DMS 273 (cell line): ENCODE data around the gene IGSF8.

Experiments used
- DNase-seq: peaks from one replicate; lab custom pipeline; 2025; ENCODE audit not compliant: unreplicated experiment; lab: John Stamatoyannopoulos, UW

IGSF8 gene, protein sequence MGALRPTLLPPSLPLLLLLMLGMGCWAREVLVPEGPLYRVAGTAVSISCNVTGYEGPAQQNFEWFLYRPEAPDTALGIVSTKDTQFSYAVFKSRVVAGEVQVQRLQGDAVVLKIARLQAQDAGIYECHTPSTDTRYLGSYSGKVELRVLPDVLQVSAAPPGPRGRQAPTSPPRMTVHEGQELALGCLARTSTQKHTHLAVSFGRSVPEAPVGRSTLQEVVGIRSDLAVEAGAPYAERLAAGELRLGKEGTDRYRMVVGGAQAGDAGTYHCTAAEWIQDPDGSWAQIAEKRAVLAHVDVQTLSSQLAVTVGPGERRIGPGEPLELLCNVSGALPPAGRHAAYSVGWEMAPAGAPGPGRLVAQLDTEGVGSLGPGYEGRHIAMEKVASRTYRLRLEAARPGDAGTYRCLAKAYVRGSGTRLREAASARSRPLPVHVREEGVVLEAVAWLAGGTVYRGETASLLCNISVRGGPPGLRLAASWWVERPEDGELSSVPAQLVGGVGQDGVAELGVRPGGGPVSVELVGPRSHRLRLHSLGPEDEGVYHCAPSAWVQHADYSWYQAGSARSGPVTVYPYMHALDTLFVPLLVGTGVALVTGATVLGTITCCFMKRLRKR

DNA sequence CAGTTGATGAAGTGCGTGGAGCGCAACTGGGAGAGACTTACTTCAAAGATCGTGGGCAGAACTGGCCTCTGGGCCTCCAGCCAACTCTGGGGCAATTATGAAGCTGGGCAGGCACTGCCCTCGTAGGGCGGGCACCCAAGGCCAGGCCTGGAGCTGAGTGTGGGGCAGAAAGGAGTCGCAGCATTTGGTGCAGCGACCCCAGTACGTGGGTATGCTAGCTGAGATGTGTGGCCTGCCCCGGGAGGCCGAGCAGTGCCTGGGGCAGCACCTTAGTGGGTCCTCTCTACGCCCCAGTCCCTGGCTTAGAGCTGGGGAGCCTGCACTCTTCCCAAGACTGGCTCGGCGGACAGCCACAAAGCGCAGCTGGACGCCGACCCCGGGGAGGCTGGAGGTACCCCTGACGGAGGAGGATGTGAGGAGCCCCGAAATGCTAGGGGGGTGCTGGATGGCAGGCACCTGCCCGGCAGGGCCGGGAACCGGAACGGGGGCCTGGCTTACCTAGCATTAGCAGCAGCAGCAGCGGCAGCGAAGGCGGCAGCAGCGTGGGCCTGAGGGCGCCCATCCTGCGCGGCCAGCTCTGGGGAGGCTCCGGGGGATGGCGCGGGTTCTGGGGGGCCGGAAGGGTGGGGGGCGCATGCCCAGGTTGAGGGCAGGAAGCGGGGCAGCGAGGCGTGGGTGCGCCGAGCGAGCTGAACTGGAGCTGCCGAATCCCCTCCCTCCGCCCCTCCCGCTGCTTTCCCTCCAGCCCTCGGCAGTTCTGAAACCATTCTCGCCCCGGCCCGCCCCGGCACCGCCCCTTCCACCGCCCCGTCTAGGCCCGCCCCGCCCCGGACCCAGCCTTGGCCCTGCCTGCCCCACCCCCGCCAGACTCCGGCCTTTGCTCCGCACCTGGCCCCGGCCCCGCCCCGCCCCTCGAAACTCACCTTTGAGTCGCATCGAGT, at the start of gene IGSF8:
TSS of gene IGSF8 (minus strand) at position 709 of the 941 bp plus-strand sequence. CDS start at position 562, 147 bp downstream.
- peak; percentile 92 for DNase-seq

DNA sequence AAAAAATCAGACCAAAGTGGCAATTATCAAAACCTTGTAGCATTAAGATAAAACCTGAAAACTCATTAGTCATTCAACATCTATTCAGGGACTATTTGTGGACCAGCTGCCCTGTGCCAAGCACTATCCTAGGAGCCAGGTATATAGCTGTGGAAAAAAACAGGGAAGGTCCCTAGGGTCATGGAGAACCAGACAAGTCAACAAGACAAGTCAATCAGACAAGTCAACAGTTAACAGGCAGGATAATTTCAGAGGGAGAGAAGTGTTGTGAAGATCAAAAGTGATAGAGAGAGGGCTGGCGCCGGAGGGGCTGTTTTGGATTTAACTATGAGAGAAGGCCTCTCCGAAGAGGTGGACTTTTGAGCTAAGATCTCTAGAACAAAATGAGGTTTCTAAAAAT, 49.7 kb upstream of the IGSF8 start:
- no peak for DNase-seq

DNA sequence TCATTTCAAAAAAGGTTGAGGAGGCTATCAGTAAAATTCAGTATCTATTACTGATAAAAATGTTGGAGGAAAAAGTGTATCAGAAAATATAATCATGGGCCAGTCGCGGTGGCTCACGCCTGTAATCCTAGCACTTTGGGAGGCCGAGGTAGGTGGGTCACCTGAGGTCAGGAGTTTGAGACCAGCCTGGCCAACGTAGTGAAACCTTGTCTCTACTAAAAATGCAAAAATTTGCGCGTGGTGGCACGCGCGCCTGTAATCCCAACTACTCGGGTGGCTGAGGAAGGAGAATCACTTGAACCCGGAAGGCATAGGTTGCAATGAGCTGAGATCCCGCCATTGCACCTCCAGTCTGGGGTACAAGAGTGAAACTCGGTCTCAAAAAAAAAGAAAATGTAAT, 47.7 kb upstream of the IGSF8 start:
- no peak for DNase-seq

DNA sequence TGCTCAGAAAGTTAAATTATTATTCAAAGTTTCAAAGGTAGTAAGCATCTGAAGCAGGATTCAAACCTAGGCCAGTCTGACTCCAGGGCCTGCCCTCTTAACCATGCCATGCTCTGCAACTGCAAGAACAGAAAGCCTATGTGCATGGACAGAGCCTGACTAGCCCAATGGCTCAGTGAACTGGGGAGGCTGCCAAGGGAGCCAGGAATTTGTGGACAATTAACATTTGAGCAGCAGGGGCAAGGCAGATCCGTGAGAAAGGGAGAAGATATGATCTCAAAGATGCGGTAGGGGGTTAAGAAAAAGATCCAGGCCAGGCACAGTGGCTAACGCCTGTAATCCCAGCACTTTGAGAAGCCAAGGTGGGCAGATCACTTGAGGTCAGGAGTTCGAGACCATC, 46.5 kb upstream of the IGSF8 start:
- DNase-seq, result peak; percentile 38

DNA sequence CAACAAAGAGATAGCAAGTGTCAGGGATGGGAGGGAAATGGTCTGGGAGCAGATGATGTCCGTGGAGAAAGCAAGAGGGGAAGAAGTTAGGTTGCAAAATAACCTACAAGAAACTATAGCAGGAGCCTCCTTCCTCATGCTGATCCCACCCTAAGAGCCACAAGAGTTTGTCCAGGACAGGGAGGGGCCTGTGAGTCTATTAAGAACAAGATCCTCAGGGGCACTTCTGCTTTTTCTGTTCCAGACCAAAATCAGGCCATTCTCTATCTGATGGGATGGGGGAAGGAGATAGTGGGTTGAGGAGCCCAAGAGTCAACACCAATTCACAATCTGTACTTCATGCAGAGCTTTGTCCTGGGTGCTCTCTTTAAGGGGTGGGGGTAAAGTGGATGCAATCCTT, 45.3 kb upstream of the IGSF8 start:
- no peak for DNase-seq

DNA sequence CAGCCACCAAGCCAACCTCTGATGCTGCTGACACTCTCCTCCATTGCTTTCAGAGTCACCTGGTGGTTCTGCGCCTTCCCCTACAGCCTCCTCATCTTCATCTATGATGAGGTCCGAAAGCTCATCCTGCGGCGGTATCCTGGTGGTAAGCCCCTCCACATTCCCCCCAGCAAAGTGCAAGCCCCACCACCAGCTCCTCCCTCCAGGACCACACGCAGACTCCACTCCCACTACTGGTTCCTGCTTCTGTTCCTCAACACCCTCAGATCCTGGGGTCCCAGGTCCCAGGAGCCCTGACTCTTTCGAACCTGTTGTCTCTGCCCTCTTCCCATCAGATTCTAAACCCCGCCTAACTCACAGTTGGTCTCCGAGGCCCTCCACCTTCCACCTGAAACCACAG, 41.4 kb upstream of the IGSF8 start:
- DNase-seq, result no peak

DNA sequence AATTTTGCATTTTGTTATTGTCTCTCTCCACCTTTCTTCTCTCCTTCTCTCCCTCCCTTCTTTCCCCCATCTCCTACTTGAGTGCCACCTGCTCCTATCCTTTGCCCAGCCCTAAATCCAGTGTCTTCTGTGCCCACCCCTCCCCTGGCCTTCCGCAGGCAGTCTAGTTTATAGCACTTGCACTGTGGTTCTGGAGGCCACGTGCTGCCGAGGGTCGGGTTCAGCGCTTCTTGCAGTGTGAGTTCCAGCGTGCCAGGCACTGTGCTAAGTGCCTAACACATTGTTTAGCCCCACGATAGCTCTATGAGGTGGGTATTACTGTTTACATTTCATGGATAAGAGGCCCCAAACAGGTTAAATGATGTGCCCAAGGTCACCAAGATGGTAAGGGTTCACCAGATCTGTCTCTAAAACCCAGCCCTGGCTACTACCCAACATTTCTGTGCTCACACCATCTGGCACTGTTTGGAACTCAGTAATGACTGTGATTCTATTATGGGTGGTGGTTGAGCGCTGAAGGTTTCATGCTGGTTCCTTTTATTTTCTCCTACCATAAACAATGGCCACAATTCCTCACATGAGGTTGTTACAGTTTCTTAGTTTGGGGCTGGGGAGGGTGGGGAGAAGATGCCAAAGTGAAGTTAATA, 38.9 kb upstream of the IGSF8 start:
- peak; percentile 94 for DNase-seq

DNA sequence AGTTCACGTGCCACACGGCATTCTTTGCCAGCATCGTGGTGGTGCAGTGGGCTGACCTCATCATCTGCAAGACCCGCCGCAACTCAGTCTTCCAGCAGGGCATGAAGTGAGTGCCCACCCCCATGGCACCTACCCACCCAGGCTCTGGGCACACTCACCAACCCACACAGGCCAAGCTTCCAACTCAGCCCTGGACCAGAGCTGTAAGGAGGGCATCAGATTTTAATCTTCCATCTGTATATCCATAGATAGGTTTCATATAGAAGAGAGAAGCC, 38.4 kb upstream of the IGSF8 start:
- no peak for DNase-seq

DNA sequence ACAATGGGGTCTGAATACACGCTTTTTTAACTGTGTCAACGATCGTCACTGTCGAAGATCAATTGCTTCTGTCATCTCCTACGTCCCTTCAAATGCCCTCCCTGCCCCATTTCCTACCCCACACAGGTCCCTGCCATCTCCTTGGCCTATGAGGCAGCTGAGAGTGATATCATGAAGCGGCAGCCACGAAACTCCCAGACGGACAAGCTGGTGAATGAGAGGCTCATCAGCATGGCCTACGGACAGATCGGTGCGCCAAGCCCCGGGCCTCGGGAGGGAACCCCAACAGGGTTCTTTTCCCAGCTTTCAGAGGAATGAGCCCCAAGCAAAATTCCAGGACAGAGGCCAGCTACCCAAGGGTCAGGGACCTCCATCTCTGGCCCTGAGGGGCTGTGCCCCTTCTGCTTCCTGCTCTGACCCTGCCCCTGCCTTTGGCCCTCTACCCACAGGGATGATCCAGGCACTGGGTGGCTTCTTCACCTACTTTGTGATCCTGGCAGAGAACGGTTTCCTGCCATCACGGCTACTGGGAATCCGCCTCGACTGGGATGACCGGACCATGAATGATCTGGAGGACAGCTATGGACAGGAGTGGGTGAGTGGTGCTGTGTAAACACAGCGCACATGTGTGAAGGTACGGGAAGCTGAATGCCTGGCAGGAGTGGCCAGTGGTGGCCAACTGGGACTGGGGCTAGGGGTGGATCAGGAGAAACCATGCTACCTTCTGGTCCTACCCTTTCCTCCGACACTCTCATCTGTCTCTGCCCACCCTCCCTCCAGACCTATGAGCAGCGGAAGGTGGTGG, 37.9 kb upstream of the IGSF8 start:
- DNase-seq, result no peak

DNA sequence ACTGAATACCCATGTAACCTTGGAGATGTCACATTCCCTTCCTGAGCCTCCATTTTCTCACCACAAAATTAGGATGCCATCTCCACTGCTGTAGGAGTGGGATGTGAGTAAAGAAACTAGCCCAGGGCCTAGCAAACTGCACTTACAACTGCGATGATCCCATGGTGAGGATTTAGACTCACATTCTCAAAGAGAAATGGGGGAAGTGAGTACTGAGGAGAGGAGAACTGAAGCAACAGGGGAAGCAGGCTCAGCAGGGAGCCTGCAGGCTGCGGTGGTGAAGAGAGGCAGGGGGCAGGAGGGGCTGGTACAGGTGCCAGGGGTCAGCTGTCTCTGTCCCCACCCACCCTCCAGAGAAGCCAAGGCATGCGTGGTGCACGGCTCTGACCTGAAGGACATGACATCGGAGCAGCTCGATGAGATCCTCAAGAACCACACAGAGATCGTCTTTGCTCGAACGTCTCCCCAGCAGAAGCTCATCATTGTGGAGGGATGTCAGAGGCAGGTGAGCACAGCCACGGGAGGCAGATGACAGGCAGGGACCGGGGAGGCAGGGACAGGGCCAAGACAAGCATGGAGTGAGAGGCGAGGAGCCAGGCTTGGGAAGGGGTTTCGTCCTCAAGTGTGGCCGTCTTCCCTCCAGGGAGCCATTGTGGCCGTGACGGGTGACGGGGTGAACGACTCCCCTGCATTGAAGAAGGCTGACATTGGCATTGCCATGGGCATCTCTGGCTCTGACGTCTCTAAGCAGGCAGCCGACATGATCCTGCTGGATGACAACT, 36.6 kb upstream of the IGSF8 start:
- no peak for DNase-seq

DNA sequence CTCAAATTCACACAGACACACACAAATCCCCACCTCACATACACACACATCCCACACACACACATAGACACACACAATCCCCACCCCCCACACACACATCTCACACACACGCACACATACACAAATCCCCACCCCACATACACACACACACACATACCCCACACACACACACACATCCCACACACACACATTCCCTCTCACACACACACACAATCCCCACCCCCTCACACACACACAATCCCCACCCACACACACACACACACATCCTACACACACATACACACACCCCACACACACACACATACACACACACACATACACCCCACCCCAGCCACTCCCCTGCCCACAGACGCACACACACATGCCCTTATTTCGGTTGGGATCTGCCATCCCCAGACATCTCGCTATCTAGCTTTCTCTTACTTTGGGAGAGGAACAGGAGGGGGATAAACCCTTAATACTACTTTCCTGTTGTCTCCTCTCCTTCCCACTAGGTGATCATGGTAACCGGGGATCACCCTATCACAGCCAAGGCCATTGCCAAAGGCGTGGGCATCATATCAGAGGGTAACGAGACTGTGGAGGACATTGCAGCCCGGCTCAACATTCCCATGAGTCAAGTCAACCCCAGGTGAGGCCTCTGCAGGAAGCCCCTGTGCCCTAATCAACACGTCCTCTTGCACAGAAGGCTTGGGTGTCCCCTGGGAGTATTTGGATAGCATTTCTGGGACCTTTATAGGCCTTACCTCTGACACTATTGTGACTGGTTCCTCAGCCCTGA, 35.8 kb upstream of the IGSF8 start:
- no peak for DNase-seq

DNA sequence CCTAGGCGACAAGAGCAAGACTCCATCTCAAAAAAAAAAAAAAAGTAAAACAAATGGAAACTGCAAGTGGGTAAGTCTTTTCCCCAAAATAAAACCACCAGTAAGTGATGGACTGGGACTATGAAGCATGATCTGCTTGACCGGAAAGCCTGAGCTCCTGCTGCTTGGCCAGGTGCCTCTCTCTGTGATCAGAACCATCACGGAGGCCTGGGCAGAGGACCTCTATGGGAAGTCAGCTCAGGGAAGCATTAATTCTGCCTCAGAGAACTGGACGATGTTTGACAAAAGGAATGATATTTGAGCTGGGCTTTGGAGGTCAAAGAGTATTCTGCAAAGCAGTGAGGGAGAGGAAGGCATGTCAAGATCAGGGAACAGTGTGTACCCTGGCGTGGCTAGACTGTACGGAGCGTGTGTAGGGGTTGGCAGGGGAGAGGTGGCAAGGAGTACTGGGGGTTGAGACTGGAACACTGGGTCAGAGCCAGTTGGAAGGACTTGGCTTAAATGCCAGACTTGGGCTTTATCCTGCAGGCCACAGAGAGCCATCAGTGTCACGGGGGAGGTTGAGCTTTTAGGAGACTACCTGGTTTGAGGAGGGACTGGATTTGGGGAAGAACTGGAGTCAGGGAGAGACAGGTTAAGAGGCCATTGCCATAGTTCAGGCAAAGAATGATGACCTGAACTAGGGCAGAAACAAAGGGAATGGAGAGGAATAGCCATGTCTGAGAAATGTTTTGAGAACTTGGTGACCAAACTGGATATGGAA, 33.6 kb upstream of the IGSF8 start:
- no peak for DNase-seq

DNA sequence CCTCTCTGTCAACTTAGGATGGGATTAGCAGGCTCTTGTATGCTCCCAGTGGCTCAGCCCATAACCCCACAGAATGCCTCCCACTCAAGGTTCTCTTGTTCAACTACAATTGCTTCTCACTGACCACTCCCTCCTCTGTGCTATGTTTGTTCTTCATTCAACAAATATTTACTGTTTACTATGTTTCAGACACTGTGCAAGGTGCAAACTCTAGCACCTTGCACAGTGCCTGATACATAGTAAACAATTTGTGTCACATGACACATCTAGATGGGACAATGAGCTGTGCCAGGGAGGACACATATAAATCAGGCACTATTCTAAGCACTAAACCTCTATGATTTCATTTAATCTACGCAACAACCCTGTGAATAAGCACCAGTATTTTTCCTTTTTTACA, 32.5 kb upstream of the IGSF8 start:
- no peak for DNase-seq

DNA sequence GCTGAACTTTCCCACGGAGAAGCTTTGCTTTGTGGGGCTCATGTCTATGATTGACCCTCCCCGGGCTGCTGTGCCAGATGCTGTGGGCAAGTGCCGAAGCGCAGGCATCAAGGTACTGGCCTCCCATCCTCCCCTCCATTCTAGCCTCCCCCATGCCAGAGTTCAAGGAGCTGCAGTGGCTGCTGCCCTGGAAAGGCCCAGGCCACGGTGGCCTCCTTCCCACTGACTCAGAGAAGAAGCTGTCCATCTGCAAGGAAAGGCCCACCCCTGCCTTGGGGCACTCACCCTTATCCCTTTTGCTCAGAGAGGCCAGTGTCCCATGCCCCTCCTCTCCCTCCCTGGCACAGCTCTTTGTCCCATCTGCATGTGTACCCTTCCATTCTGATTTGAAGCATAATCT, 32.1 kb upstream of the IGSF8 start:
- DNase-seq, result no peak

DNA sequence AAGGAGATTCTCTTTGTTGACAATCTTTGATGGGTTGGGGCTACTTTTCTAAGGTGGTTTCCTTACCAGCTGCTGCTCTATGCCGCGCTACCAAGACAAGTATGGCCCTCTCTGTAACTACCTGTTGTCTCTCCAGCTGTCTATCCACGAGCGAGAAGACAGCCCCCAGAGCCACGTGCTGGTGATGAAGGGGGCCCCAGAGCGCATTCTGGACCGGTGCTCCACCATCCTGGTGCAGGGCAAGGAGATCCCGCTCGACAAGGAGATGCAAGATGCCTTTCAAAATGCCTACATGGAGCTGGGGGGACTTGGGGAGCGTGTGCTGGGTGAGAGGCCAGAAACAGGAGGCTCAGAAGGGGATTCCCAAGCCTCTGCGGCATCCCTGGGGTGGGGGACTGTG, 31.5 kb upstream of the IGSF8 start:
- no peak for DNase-seq

DNA sequence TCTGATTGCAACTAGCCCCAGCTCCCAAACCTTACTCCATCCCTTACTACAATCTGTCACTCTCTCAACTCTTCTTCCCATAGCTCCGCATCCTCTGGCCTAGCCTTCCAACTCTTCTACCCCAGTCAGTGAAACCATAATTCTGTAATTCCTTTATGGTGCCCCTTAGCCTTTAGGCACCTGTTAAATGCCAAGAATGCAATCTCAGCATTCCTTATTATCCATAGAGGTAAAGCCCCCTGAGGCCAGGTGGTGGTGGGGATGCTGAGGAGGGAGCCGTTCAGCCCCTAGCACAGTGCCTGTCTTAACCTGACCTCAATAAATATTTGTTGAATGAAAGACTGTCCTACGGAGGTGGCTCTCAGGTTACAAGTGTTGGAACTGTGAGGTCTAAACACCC, 31.1 kb upstream of the IGSF8 start:
- no peak for DNase-seq

DNA sequence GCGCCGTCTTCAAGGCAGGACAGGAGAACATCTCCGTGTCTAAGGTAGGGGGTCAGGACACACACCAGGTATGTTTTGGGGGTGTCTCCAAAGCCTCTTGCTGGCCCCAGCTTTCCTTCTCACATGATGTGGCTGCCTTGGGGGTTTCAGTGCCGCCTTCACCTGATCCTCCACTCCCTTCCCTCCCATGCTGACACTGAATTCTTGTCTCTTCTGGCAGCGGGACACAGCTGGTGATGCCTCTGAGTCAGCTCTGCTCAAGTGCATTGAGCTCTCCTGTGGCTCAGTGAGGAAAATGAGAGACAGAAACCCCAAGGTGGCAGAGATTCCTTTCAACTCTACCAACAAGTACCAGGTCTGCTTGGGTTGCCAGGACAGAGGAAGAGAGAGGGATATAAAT, 30.6 kb upstream of the IGSF8 start:
- DNase-seq, result no peak

DNA sequence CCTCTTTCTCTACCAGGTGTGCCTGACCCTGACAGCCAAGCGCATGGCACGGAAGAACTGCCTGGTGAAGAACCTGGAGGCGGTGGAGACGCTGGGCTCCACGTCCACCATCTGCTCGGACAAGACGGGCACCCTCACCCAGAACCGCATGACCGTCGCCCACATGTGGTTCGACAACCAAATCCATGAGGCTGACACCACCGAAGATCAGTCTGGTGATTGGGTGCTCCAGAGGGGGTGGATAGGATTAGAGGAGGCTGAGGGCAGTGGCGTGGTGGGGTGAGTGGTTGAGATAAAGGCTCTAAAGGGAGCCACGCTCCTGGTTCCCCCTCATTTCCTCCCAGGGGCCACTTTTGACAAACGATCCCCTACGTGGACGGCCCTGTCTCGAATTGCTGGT, 30.2 kb upstream of the IGSF8 start:
- no peak for DNase-seq
